RPMI8226 (cell line): Measurements from ENCODE around the gene CCDC107.
"Not testable (repeated sequence)": the region's sequence is repeated elsewhere in the genome, so short reads cannot be mapped to it uniquely, and the experiment has no call there.

Experiments used
- DNase-seq: peaks from one replicate; pipeline ENCODE4 v3.0.0-alpha.2; 2015

CCDC107 gene

GRCh38 chr9:35638751-35639150, 19.3 kb upstream of the CCDC107 start:
- DNase-seq: not testable (repeated sequence)

DNA sequence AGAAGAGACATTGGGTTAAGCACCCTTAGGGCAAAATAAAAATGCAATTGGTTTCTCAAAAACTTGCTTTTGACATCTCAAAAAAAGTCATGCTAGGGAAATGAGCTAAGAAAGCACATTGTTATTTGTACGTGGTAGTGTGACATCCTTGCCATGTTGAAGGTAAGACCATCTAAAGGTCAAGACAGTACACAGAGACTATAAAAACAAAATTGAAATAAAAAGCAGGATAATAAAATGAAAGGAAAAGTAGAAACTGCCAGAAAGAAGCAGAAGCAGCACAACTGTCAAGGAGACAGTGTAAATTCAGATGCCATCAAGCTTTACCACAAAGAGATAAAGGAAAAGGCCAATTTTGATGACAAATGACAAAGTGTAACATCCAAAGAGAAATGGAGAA, 18.9 kb upstream of the CCDC107 start:
- not testable (repeated sequence) for DNase-seq

DNA sequence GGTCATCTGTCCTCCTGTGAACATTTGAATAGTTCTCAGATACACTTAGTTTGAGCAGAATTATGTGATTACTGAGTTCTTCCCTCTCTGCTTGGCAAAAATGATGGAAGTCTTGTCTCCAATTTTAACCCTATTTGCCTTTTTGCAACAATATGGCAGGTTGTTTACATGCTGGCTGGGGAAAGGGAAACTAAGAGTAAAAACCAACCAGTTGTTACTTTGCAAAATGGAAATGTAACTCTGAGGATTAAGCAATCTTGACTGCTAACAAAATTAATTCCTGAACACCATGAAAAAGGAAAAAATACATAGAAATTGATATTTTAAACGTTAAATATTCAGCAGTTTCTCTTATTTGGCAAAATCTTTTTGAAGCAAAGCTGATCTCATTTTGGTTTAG, 18.5 kb upstream of the CCDC107 start:
- DNase-seq: no peak

- DNase-seq: not testable (repeated sequence)
Measured at GRCh38 chr9:35640431-35640830, 17.7 kb upstream of the CCDC107 start.

- not testable (repeated sequence) for DNase-seq
Measured at GRCh38 chr9:35641478-35641877, 16.6 kb upstream of the CCDC107 start.

GRCh38 chr9:35643046-35643445, 15.0 kb upstream of the CCDC107 start:
- DNase-seq: no peak

DNA sequence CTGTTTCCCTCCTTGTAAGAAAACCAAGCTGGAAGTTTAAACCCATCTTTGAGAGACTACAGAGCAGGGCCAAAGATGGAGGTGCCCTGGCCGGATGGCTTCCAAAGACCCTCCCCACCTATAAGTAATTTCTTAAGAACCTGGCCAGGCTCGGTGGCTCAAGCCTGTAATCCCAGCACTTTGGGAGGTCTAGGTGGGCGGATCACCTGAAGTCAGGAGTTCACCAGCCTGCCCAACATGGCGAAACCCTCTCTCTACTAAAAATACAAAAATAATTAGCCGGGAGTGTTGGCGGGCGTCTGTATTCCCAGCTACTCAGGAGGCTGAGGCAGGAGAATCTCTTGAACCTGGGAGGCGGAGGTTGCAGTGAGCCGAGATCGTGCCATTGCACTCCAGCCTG, 12.4 kb upstream of the CCDC107 start:
- not testable (repeated sequence) for DNase-seq

- DNase-seq: no peak
Measured at GRCh38 chr9:35646153-35646532, 11.9 kb upstream of the CCDC107 start.

GRCh38 chr9:35646533-35647265, 11.4 kb upstream of the CCDC107 start:
- DNase-seq: peak; percentile 89

DNA sequence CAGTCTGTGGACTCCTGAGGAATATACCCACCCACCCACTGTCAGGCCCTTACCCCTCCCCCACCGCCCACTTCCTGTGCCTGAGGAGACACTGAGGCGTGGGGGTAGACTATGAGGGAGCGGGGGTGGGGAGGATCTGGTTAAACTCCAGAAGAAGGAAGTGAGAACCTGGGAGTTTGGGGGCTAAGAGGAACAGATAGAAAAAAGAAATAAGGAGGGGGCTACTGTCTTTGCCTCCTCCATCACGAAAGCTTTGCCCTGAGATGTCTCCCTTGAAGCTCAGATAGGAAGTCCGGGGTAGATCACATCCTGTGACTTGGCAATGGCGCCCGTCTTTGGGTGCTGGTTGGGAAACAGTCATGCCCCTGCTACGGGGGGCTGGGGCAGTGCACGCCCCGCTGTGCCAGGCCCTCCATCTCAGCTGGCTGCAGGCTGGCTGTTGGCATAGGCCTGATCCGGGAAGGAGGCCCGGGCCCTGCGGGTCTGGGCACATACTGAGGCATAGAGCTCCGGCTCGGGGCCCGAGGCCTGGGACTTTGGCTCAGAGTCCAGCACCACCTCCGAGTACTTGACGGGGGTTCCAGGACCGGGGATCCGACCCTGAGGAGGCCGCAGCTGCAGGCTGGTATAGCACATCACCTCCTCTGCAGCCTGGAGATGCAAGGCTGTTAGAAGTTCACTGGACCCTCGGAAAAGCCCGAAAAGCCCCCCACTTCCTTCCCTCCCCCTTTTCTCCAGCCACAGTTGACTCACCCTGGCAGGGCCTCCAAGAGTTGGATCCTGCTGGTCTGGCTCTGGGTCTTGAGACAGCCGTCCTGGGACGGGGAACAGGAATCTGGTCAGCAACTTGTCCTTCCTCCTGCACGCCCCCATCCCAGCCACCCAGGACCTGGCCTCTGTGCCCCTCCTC, 8.4 kb upstream of the CCDC107 start:
- DNase-seq: no peak

GRCh38 chr9:35650341-35651158, 7.5 kb upstream of the CCDC107 start, which contains the start of gene SIT1:
TSS of gene SIT1 (minus strand) at chr9:35650931. CDS start at chr9:35650853, 78 bp downstream.
- no peak for DNase-seq

DNA sequence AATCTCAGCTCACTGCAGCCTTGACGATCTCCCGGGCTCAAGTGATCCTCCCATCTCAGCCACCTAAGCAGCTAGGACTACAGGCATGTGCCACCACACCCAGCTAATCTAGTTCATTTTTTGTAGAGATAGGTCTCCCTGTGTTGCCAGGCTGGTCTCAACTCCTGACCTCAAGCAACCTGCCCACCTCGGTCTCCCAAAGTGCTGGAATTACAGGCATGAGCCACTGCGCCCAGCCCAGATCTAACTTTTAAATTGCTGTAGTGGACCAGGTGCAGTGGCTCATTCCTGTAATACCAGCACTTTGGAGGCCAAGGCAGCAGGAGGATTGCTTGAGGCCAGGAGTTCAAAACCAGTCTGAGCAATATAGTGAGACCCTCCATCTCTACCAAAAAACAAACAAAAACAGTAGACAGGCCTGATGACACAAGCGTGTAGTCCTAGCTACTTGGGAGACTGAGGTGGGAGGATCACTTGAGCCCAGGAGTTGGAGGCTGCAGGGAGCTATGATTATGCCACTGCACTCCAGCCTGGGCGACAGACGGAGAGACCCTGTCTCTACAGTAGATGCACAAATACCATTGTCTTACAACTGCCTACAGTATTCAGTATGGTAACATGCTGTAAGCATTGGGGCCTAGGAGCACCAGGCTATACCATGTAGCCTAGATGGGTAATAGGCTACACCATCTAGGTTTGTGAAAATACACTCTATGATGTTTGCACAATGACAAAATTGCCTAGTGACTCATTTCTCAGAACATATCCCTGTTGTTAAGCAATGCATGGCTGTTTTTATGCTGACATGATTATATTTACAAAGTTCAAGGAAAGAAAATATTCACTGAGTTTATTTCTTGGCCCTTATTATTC, 5.9 kb upstream of the CCDC107 start:
- DNase-seq: no peak

DNA sequence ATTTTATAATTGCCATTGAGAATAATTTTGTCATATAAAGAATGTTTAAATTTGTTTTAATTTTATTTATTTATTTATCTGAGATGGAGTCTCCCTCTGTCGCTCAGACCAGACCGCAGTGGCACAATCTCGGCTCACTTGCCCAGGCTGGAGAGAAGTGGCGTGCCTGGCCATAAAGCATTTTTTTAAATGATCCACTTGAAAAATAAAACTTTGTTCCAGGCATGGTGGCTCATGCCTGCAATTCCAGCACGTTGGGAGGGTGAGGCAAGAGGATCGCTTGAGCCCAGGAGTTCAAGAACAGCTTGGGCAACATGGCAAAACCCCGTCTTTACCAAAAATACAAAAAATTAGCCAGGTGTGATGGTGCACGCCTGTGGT, 5.3 kb upstream of the CCDC107 start:
- no peak for DNase-seq

GRCh38 chr9:35653611-35654010, 4.5 kb upstream of the CCDC107 start:
- DNase-seq: no peak

DNA sequence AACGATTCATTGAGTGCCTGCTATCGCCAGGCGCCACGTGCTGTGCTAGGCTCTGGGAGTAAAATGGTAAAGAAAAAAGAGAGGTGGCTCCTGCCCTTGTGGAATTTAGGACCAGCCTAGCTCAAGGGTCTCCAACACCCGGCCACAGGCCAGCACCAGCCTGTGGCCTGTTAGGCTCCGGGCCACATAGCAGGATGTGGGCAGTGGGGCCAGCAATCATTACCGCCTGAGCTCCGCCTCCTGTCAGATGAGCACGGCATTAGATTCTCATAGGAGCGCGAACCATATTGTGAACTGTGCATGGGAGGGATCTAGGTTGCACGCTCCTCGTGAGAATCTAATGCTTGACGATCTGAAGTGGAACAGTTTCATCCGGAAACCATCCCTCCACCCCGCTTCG, 1.7 kb upstream of the CCDC107 start:
- no peak for DNase-seq

GRCh38 chr9:35656831-35657545, 1.1 kb upstream of the CCDC107 start:
- no peak for DNase-seq

- DNase-seq: peak; percentile 98
Measured at GRCh38 chr9:35657546-35658136, 451 bp upstream of the CCDC107 start, which contains the start of gene RMRP. TSS of gene RMRP (minus strand) at chr9:35658019.

DNA sequence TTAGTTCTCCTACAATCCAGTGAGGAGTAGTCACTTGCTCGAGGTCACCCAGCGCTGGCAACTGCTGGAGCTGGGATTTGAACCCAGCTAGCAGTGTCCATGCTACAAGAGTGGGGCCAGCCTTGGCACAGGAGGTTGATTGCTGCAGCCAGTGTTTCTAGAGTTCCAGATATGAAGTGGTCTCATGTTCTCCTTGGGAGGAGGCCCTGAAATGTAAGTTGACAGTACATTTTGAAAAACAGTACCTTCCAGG, 802 bp downstream of the CCDC107 start:
- no peak for DNase-seq

DNA sequence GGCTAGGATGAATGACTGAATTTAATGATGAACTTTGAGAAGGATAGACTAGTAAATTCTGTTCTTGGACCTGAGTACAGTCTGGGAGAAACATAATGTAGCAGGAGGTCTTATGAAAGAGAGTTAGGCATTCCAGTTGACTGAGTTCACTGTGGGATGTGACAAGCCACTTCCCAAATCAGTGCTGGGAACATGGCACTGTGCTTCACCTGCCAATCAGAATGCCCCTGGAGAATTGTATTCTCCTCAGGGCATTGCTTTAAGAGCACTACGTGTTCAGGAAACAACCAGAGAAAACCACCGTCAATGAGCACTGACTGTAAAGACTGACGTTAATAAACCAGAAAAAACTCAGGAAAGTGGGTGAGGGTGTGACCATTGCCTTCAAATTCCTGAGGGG, 1.2 kb downstream of the CCDC107 start:
- DNase-seq: no peak

DNA sequence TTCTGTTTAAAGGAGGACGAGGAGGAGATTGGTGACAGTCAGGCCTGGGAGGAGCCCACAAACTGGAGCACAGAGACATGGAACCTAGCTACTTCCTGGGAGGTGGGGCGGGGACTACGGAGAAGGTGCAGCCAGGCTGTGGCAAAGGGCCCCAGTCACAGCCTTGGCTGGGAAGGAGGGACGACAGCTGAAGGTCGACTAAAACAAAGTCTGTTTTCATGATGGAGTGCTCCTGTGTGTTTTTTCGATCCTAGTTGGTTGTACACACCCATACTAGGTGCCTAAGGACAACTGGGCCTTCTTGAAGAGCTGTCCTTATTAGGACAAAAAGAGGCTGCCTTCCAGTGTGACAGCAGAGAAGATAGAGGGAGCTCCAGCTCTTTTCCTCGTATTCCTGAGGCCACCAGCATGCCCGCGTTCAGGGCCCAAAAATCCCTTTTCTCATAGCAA, 2.9 kb downstream of the CCDC107 start:
- no peak for DNase-seq

DNA sequence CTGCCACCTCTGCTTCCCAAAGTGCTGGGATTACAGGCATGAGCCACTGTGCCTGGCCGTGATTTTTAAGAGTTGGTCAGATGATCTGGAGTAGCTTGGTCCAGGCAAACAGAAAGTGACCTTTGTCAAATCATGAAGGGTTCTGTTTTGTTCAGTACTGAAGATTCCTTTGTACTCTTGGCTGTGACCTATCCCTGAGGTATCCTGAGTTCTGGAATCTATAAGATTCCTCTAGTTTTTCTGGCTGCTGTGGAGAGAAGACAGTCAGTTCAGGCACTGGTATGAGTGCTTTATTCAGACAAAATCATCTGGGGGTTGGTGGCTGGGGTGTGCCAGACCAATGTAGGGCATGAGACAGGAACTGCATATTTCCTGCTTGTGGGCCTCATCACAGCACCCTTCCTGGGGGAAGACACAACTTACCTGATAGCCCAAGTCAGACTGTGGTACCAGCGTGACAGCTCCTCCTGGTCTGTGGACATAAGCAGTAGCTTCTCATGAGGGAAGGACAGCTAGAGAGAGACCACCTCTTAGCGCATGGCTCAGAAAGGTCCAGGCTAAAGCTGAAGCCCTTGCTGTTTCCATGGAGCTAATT, 3.8 kb downstream of the CCDC107 start:
- no peak for DNase-seq
